Lung (tissue), 12 donors: ENCODE data around the gene TACR1. TPM values are rescaled to one million over a fixed set of nuclear protein-coding genes. Genes with fewer than 3 reads are reported as not detected.

Experiments used
- ATAC-seq: fragments of 200-7000 bp; cut with Tn5 transposase; one replicate; pipeline ENCODE4 v1.9.1; 2020; ENCODE audit warnings: moderate number of reproducible peaks; ENCODE audit not compliant: insufficient read depth, low FRiP score
- DNase-seq, 3 donors: peaks; one replicate each; pipeline ENCODE4 v3.0.0-alpha.2; 2013 to 2017
- H3K27ac ChIP-seq, 2 donors: one replicate each; pipeline ENCODE4 v1.5.1; 2013; ENCODE audit warnings: mild to moderate bottlenecking in 2 of 2, moderate library complexity in 2 of 2, control low read depth in 1 of 2, inconsistent platforms in 1 of 2, low read depth in 1 of 2, low read length in 1 of 2
- H3K27me3 ChIP-seq, 3 donors: one replicate each; pipeline ENCODE4 v1.5.1; 2013; ENCODE audit warnings: low read length in 2 of 3; ENCODE audit not compliant: control insufficient read depth in 3 of 3, insufficient read depth in 3 of 3
- H3K36me3 ChIP-seq, 4 donors: one replicate each; pipeline ENCODE4 v1.5.1; 2013; ENCODE audit warnings: low read length in 4 of 4, mild to moderate bottlenecking in 1 of 4, moderate library complexity in 1 of 4; ENCODE audit not compliant: control insufficient read depth in 4 of 4, insufficient read depth in 4 of 4
- H3K4me1 ChIP-seq, 5 donors: one replicate each; pipeline ENCODE4 v1.5.1; 2013; ENCODE audit warnings: low read length in 5 of 5, mild to moderate bottlenecking in 2 of 5, moderate library complexity in 1 of 5; ENCODE audit not compliant: control insufficient read depth in 5 of 5, insufficient read depth in 5 of 5
- H3K4me3 ChIP-seq: one replicate; pipeline ENCODE4 v1.5.1; 2013; ENCODE audit warnings: mild to moderate bottlenecking, control low read depth, moderate library complexity
- H3K9ac ChIP-seq, 2 donors: one replicate each; pipeline ENCODE4 v1.5.1; 2013; ENCODE audit warnings: low read length in 2 of 2, control low read depth in 1 of 2; ENCODE audit not compliant: insufficient read depth in 1 of 2
- H3K9me3 ChIP-seq, 4 donors: one replicate each; pipeline ENCODE4 v1.5.1; 2013; ENCODE audit warnings: low read length in 3 of 4, mild to moderate bottlenecking in 1 of 4, moderate library complexity in 1 of 4; ENCODE audit not compliant: control insufficient read depth in 4 of 4, insufficient read depth in 3 of 4
- CTCF ChIP-seq: IDR thresholded peaks from 2 replicates; pipeline ENCODE4 v1.5.1; 2012; ENCODE audit warnings: mild to moderate bottlenecking; ENCODE audit errors: control extremely low read depth, extremely low read depth
- WGBS, 2 donors: extraction: QIAGEN DNeasy Blood & Tissue Kit; methylation state at CpG; one replicate each; pipeline ENCODE4 v1.1.7; 2013; 5-methylcytosine and 5-hydroxymethylcytosine counted together
- polyA plus RNA-seq, 2 donors: library from polyadenylated mRNA; stranded (reverse); fragments of 200-250 nt; gene quantifications; one replicate each; pipeline ENCODE4 v1.2.1, GENCODE V29; 2013
- total RNA-seq, 2 donors: library from RNA; depleted of rRNA in 1 of 2; stranded (reverse); fragments of >200 nt in 1 of 2; gene quantifications; one replicate each; pipeline ENCODE4 v1.2.1, GENCODE V29; 2014 to 2021
- donor health status: control.
- donor health status: control.
- donor health status: Bipolar disorder and iron deficiency.
- donor health status: healthy.
- donor health status: DM: yes; HTN: yes; CAD: no.

Gene TACR1
- total and polyA plus RNA-seq, 4 donors: 0.33 to 1.6 (median 0.59) TPM

GRCh38 chr2:75233965-75234364, 34.6 kb upstream of the TACR1 start:
- ATAC-seq: no peak
- Histone ChIP-seq H3K4me1 (peaks cover 0 to 6% (median 0%) of the 10 kb centered on the region in 5 donors), H3K4me3 (no peak overlapping the region), H3K27me3 (no peaks in the 10 kb centered on the region), H3K9me3 (peaks cover 0 to 4% (median 0%) of the 10 kb centered on the region in 4 donors), H3K9ac (no peak overlapping the region), H3K27ac (no peak overlapping the region), H3K36me3 (no peaks in the 10 kb centered on the region)
- no peak for DNase-seq
- no peak for TF ChIP-seq CTCF
- WGBS, 2 donors: 90 to 93% methylated on average over 4 of the region's 4 CpGs

GRCh38 chr2:75226617-75227016, 27.3 kb upstream of the TACR1 start:
- TF ChIP-seq CTCF: no peak
- H3K4me3 ChIP-seq: no peak overlapping the region
- H3K4me1 ChIP-seq: no peaks in the 10 kb centered on the region
- ATAC-seq (no peak), DNase-seq (no peak)
- H3K27ac ChIP-seq: no peak overlapping the region
- no peaks in the 10 kb centered on the region for H3K36me3 ChIP-seq
- H3K9me3 ChIP-seq: no peaks in the 10 kb centered on the region
- no peaks in the 10 kb centered on the region for H3K27me3 ChIP-seq
- H3K9ac ChIP-seq: no peak overlapping the region
- WGBS, 2 donors: 91 to 92% methylated on average over 3 of the region's 3 CpGs

GRCh38 chr2:75226099-75226498, 26.8 kb upstream of the TACR1 start:
- Histone ChIP-seq H3K27me3 (no peaks in the 10 kb centered on the region), H3K9me3 (no peaks in the 10 kb centered on the region), H3K27ac (no peak overlapping the region), H3K9ac (no peak overlapping the region), H3K4me3 (no peak overlapping the region), H3K4me1 (no peaks in the 10 kb centered on the region), H3K36me3 (no peaks in the 10 kb centered on the region)
- ATAC-seq (no peak), DNase-seq (no peak)
- TF ChIP-seq CTCF: no peak
- WGBS, 2 donors: 57 to 66% methylated on average over 3 of the region's 3 CpGs

- ATAC-seq (no peak), DNase-seq (peak in 2 of 3 donors; percentile 6 to 27)
- H3K27ac ChIP-seq: no peak overlapping the region
- no peak overlapping the region for H3K4me3 ChIP-seq
- no peak overlapping the region for H3K9ac ChIP-seq
- no peaks in the 10 kb centered on the region for H3K27me3 ChIP-seq
- no peak for TF ChIP-seq CTCF
- H3K9me3 ChIP-seq: no peaks in the 10 kb centered on the region
- H3K4me1 ChIP-seq: no peaks in the 10 kb centered on the region
- 90 to 91% methylated on average over 4 of the region's 4 CpGs for WGBS, 2 donors
- H3K36me3 ChIP-seq: no peaks in the 10 kb centered on the region
These were observed 25.3 kb upstream of the TACR1 start for GRCh38 chr2:75224636-75225094.
